ENCODE data around the gene LY6G5B. TPM values are rescaled to one million over a fixed set of nuclear protein-coding genes. Genes with fewer than 3 reads are reported as not detected.

Gene LY6G5B
- total and polyA plus RNA-seq, 2 of the 4 experiments (the other 2 are of a cell fraction): 2.2 to 13.6 TPM

DNA sequence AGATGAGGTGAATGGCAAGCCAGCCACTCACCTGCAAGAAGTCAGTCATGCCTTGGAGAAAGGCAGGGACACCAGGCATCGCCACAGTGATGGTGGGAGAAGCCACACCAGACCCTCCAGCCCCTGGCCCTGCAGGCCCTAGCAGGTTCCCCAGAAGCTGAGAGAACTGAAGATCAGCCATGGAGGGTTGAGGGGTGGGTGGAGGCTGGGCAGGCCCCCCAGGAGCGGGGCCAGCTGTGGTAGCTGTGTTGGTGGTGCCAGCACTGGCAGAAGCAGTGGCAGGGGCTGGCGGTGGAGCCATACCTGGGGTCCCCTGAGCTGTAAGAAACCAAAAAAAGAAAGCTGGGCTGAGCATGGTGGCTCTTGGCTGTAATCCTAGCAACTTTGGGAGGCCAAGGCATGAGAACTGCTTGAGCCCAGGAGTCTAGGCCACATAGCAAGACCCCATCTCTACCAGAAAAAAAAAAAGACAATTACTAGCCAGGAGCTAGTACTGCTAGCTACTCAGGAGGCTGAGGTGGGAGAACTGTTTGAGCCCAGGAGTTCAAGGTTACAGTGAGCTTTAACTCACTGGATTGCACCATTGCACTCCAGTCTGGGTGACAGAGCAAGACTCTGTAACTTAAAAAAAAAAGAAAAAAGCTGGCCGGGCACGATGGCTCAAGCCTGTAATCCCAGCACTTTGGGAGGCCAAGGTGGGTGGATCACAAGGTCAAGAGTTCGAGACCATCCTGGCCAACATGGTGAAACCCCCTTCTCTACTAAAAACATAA lies 26.8 kb upstream of the LY6G5B start:
- DNase-seq (no peak), ATAC-seq (ENCODE audit: low read depth) (no peak)
- H3K4me3 ChIP-seq (ENCODE audit: insufficient read depth, low read depth, low read length): no peak overlapping the region
- no peak overlapping the region for H4K5ac ChIP-seq (ENCODE audit: low read depth, low read length)
- dilution Hi-C loops (cut with HindIII; ENCODE audit: low sequenced_read_pairs, unreplicated experiment): no loop called here
- H3K4me1 ChIP-seq (ENCODE audit: control insufficient read depth, insufficient read depth, low read length): no peaks in the 10 kb centered on the region; the same call in 1 of the 2 replicates
- no peak overlapping the region for H4K91ac ChIP-seq (ENCODE audit: insufficient read depth, low read depth, low read length)
- 90% methylated on average over 2 of the region's 6 CpGs; no CpG with 5 or more reads in 1 of the 2 experiments for WGBS, 2 experiments (ENCODE audit: extremely low coverage in 2 of 2, insufficient read length in 1 of 2)
- no peaks in the 10 kb centered on the region for H3K9me3 ChIP-seq (ENCODE audit: control insufficient read depth, insufficient read depth, low read length)
- H2BK120ac ChIP-seq (ENCODE audit: low read depth, low read length): no peak overlapping the region
- POLR2A ChIA-PET (ENCODE audit: unreplicated experiment): no interaction called here
- intact Hi-C loops (cut with micrococcal nuclease): no loop called here
- H2BK20ac ChIP-seq (ENCODE audit: low read depth, low read length): no peak overlapping the region
- H3K79me1 ChIP-seq (ENCODE audit: low read depth in 1 of 2, low read length in 2 of 2): peaks cover 10 to 12% of the 10 kb centered on the region in 2 experiments; a peak in 2 of 4 replicates
- no peak overlapping the region for H3K23ac ChIP-seq (ENCODE audit: low read depth, low read length)
- in situ Hi-C loops (cut with MboI; ENCODE audit: low sequenced_read_pairs): no loop called here
- peaks cover 6% of the 10 kb centered on the region; the same call in 1 of the 2 replicates for H4K20me1 ChIP-seq (ENCODE audit: insufficient read depth, low read length)
- H3K4ac ChIP-seq (ENCODE audit: low read depth, low read length): no peak overlapping the region
- no peak overlapping the region for H2BK5ac ChIP-seq (ENCODE audit: low read depth, low read length, poor library complexity, severe bottlenecking)
- H3K18ac ChIP-seq (ENCODE audit: low read depth, low read length): no peak overlapping the region
- H2AK9ac ChIP-seq (replicated peaks; ENCODE audit: low read depth, low read length, poor library complexity): no peak overlapping the region
- no TSS peak for BruUV-seq (replicated peaks)
- 0 out of 2 replicates have a peak, but pooled peaks cover 3% of the 10 kb centered on the region for H3K9me1 ChIP-seq (ENCODE audit: insufficient read depth, low read length)
- no peak overlapping the region for H4K8ac ChIP-seq (ENCODE audit: low read depth in 2 of 2, low read length in 2 of 2)
- no peak overlapping the region for H3K4me2 ChIP-seq (ENCODE audit: low read depth, low read length)
- no peak overlapping the region for H3K56ac ChIP-seq (ENCODE audit: extremely low read depth, insufficient read depth, low read length)
- no peak overlapping the region for H3K27ac ChIP-seq (ENCODE audit: insufficient read depth, low read length)
- H2BK15ac ChIP-seq (ENCODE audit: low read depth, low read length): no peak overlapping the region
- H3K27me3 ChIP-seq (ENCODE audit: control insufficient read depth, insufficient read depth, low read length): no peaks in the 10 kb centered on the region
- peaks cover 78% of the 10 kb centered on the region for H3K36me3 ChIP-seq (ENCODE audit: control insufficient read depth, insufficient read depth, low read length)
- no peak overlapping the region for H3K14ac ChIP-seq (replicated peaks; ENCODE audit: low read depth, low read length)
- no peak overlapping the region for H3K9ac ChIP-seq (ENCODE audit: low read depth, low read length)
- TF ChIP-seq CHD1 (IDR thresholded peaks at IDR 0.05; ENCODE audit: low read depth, low read length) (no peak), MXI1 (IDR thresholded peaks at IDR 0.05; ENCODE audit: borderline replicate concordance, low read depth, low read length) (no peak), POLR2A (IDR thresholded peaks at IDR 0.05; ENCODE audit: low read depth, low read length) (no peak), FOS (IDR thresholded peaks at IDR 0.05; ENCODE audit: low read depth, low read length) (no peak), RAD21 (IDR thresholded peaks at IDR 0.05; ENCODE audit: low read length) (no peak), NFE2L2 (IDR thresholded peaks at IDR 0.05; ENCODE audit: low read depth, low read length) (no peak), SMC3 (IDR thresholded peaks at IDR 0.05; ENCODE audit: low read depth, low read length) (no peak), MAZ (IDR thresholded peaks at IDR 0.05; ENCODE audit: borderline replicate concordance, low read depth, low read length) (no peak), CEBPB (IDR thresholded peaks at IDR 0.05; ENCODE audit: low read depth, low read length) (no peak), MAFK (IDR thresholded peaks at IDR 0.05; ENCODE audit: low read depth, low read length) (no peak)
- TF ChIP-seq, protein P1, sequence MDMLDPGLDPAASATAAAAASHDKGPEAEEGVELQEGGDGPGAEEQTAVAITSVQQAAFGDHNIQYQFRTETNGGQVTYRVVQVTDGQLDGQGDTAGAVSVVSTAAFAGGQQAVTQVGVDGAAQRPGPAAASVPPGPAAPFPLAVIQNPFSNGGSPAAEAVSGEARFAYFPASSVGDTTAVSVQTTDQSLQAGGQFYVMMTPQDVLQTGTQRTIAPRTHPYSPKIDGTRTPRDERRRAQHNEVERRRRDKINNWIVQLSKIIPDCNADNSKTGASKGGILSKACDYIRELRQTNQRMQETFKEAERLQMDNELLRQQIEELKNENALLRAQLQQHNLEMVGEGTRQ (IDR thresholded peaks at IDR 0.05; ENCODE audit: low read depth, low read length): no peak
- TF ChIP-seq, protein P2, sequence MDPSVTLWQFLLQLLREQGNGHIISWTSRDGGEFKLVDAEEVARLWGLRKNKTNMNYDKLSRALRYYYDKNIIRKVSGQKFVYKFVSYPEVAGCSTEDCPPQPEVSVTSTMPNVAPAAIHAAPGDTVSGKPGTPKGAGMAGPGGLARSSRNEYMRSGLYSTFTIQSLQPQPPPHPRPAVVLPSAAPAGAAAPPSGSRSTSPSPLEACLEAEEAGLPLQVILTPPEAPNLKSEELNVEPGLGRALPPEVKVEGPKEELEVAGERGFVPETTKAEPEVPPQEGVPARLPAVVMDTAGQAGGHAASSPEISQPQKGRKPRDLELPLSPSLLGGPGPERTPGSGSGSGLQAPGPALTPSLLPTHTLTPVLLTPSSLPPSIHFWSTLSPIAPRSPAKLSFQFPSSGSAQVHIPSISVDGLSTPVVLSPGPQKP (IDR thresholded peaks at IDR 0.05; ENCODE audit: borderline replicate concordance, low read depth, low read length): no peak
- TF ChIP-seq, protein P3, sequence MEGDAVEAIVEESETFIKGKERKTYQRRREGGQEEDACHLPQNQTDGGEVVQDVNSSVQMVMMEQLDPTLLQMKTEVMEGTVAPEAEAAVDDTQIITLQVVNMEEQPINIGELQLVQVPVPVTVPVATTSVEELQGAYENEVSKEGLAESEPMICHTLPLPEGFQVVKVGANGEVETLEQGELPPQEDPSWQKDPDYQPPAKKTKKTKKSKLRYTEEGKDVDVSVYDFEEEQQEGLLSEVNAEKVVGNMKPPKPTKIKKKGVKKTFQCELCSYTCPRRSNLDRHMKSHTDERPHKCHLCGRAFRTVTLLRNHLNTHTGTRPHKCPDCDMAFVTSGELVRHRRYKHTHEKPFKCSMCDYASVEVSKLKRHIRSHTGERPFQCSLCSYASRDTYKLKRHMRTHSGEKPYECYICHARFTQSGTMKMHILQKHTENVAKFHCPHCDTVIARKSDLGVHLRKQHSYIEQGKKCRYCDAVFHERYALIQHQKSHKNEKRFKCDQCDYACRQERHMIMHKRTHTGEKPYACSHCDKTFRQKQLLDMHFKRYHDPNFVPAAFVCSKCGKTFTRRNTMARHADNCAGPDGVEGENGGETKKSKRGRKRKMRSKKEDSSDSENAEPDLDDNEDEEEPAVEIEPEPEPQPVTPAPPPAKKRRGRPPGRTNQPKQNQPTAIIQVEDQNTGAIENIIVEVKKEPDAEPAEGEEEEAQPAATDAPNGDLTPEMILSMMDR (conservative IDR thresholded peaks at IDR 0.05; ENCODE audit: low read depth, low read length): no peak
- no peak overlapping the region for H2AK5ac ChIP-seq (ENCODE audit: low read depth, low read length)
- H2AFZ ChIP-seq (replicated peaks; ENCODE audit: low read length, poor library complexity): no peak overlapping the region
- CTCF ChIA-PET: no interaction called here

Measured in IMR-90 (cell line).